IPS-20b (cell line): ENCODE data around the gene GINS1.

Source experiments
- H3K27ac ChIP-seq: one replicate; pipeline ENCODE4 v1.5.1; 2013; ENCODE audit warnings: low read length
- H3K27me3 ChIP-seq: 2 replicates; pipeline ENCODE4 v1.6.1; 2013; ENCODE audit warnings: mild to moderate bottlenecking, low read length, inconsistent platforms; ENCODE audit not compliant: insufficient read depth
- H3K36me3 ChIP-seq: 2 replicates; pipeline ENCODE4 v1.6.1; 2013; ENCODE audit warnings: low read depth, mild to moderate bottlenecking, inconsistent platforms, low read length, moderate library complexity; ENCODE audit not compliant: insufficient read depth
- H3K4me1 ChIP-seq: 2 replicates; pipeline ENCODE4 v1.6.1; 2013; ENCODE audit warnings: mild to moderate bottlenecking, control low read depth, inconsistent platforms, low read length, moderate library complexity; ENCODE audit not compliant: insufficient read depth
- H3K4me3 ChIP-seq: 2 replicates; pipeline ENCODE4 v1.5.1; 2013; ENCODE audit warnings: mild to moderate bottlenecking, low read length, inconsistent platforms
- H3K9ac ChIP-seq: 2 replicates; pipeline ENCODE4 v1.6.1; 2013; ENCODE audit warnings: low read depth, mild to moderate bottlenecking, inconsistent platforms, low read length, moderate library complexity
- H3K9me3 ChIP-seq: 2 replicates; pipeline ENCODE4 v1.6.1; 2013; ENCODE audit warnings: mild to moderate bottlenecking, low read depth, low read length, inconsistent platforms; ENCODE audit not compliant: insufficient read depth

Gene GINS1

DNA sequence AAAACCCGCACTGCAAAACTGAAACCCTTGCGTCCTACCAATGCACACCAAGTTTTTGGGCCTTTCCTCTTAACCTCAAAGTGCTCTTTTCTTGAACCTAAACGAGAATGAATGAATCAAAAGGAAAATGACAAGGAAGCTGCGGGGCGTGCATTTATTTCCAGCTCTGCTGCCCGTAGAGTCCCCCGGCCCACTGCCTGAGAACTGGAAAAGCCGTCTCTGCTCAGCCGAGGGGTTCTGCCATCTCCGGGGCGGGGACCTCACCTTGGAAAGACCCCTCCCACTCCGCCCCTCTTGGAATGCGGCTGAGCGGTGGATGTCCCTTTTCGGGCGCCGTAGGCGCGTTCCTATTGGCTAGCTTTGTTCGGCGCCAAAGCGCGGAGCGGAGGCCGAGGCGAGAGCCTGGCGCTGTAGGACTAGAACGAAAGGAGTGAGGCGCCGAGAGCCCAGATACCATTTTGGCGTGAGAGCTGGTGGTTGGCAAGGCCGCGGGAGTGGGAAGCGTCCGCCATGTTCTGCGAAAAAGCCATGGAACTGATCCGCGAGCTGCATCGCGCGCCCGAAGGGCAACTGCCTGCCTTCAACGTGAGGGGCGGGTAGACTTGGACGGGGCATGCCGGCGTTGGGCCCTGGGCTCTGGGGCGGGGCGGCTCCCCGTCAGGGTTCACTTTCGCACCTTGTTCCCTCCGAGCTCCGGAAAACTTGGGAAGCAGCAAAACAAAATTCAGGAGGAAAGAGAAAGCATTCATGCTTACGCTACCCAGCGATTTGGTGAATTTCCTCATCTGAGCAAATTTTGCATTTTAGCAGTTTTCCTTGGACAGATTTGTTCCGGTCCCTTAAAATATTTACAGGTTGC, at the start of gene GINS1:
GINS1 (plus strand) TSS at position 363 of the 859 bp plus-strand sequence; CDS start at position 511, 148 bp downstream.
- Histone ChIP-seq H3K4me1 (peaks cover 6% of the 10 kb centered on the region; the same call in 1 of the 2 replicates), H3K27me3 (no peaks in the 10 kb centered on the region), H3K9ac (peak within 1 kb of the TSS; percentile 96), H3K9me3 (peaks cover 16% of the 10 kb centered on the region), H3K4me3 (peak within 1 kb of the TSS; percentile 94), H3K36me3 (peaks cover 10% of the 10 kb centered on the region), H3K27ac (peak within 1 kb of the TSS; percentile 98)

DNA sequence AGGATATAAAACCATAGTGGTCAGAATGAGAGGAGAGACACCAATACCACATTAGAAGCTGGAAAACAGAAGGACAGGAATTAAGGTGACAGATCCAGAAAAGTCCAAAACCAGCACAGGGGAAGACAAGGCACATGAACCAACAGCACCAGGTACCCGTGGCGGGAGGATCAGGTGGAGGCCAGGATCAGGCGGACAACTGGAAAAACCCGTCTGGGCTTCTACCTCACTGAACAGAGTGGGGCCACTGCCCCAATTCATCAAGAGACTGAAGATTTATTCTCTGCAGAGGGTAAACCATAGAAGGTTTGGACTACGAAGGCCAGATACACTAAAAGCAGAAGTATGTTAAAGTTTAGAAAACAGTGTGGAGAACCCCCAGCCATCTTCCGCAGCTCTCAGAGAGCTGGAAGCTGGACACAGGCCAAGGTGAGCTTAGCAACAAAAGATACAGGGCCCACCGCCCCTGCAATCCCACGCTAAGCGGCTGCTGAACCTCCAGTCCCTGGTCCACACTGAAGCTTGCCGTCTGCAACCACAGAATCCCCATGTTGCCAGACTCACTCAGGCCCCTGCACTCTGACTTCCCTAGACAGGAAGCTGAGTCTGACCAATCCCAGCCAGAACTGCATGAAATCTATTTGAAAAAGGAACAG, 46.7 kb upstream of the GINS1 start:
- H3K36me3 ChIP-seq = no peaks in the 10 kb centered on the region
- H3K27me3 ChIP-seq = no peaks in the 10 kb centered on the region
- no peaks in the 10 kb centered on the region for H3K9me3 ChIP-seq
- H3K27ac ChIP-seq = no peak overlapping the region
- H3K9ac ChIP-seq = no peak overlapping the region
- H3K4me3 ChIP-seq = no peak overlapping the region
- H3K4me1 ChIP-seq = peaks cover 43% of the 10 kb centered on the region

- no peak overlapping the region for H3K27ac ChIP-seq
- H3K9ac ChIP-seq = no peak overlapping the region
- H3K36me3 ChIP-seq = no peaks in the 10 kb centered on the region
These were observed 46.2 kb upstream of the GINS1 start for GRCh38 chr20:25361287-25361683.

GRCh38 chr20:25364180-25364788, 43.2 kb upstream of the GINS1 start:
- H3K36me3 ChIP-seq = no peaks in the 10 kb centered on the region
- H3K27ac ChIP-seq = no peak overlapping the region
- peaks cover 22% of the 10 kb centered on the region; the same call in 1 of the 2 replicates for H3K4me1 ChIP-seq
- H3K9me3 ChIP-seq = no peaks in the 10 kb centered on the region
- no peak overlapping the region for H3K9ac ChIP-seq
- no peaks in the 10 kb centered on the region for H3K27me3 ChIP-seq
- 0 out of 2 replicates have a peak overlapping the region, but pooled peaks have one; percentile 6 for H3K4me3 ChIP-seq

More at GRCh38 chr20:25361287-25361683, 46.2 kb upstream of the GINS1 start:
- H3K27me3 ChIP-seq = no peaks in the 10 kb centered on the region
- peaks cover 38% of the 10 kb centered on the region; the same call in 1 of the 2 replicates for H3K4me1 ChIP-seq
- no peak overlapping the region for H3K4me3 ChIP-seq
- no peaks in the 10 kb centered on the region for H3K9me3 ChIP-seq

- no peaks in the 10 kb centered on the region for H3K9me3 ChIP-seq
- no peak overlapping the region for H3K27ac ChIP-seq
These were observed 42.4 kb upstream of the GINS1 start for GRCh38 chr20:25364879-25365699.

DNA sequence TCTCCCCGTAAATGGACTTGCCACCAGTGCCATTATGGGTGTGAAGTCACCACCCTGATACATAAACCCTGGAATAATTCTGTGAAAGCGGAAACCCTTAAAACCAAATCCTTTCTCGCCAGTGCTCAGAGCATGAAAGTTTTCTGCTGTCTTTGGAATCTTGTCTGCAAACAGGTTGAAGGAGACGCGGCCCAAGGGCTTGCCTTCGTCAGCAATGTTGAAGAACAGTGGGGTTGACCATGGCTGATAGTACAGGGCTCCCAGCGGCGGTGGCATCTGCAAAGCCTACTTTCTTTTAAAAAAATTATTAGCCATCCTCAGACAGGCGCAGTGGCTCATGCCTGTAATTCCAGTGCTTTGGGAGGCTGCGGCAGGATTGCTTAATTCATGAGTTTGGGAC, 38.9 kb upstream of the GINS1 start:
- H3K4me3 ChIP-seq = no peak overlapping the region
- no peaks in the 10 kb centered on the region for H3K9me3 ChIP-seq
- H3K27ac ChIP-seq = no peak overlapping the region
- no peaks in the 10 kb centered on the region for H3K27me3 ChIP-seq
- no peaks in the 10 kb centered on the region for H3K36me3 ChIP-seq
- peaks cover 15% of the 10 kb centered on the region; the same call in 1 of the 2 replicates for H3K4me1 ChIP-seq
- no peak overlapping the region for H3K9ac ChIP-seq

More at GRCh38 chr20:25364879-25365699, 42.4 kb upstream of the GINS1 start:
- Histone ChIP-seq H3K4me1 (peaks cover 22% of the 10 kb centered on the region; the same call in 1 of the 2 replicates), H3K36me3 (no peaks in the 10 kb centered on the region), H3K4me3 (no peak overlapping the region), H3K9ac (no peak overlapping the region), H3K27me3 (no peaks in the 10 kb centered on the region)

- Histone ChIP-seq H3K27ac (no peak overlapping the region), H3K27me3 (no peaks in the 10 kb centered on the region)
These were observed 38.5 kb upstream of the GINS1 start for GRCh38 chr20:25368976-25369375.

DNA sequence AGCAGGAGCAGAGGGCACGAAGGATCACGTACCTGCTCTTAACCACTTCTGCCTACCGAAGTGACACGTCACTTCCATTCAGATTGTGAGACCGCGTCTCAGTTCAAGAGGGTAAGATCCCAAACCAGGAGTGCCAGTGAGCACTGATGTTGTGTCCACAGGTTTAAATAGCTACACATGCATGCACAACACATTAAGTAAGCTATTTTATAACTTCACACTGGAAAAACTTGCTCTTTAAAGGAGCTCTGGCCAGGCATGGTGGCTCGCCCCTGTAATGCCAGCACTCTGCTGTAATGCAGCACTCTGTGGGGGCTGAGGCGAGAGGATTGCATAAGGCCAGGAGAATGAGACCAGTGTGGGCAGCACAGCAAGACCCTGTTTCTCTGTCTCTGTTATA, 37.9 kb upstream of the GINS1 start:
- H3K27ac ChIP-seq = no peak overlapping the region
- no peak overlapping the region for H3K9ac ChIP-seq
- no peaks in the 10 kb centered on the region for H3K36me3 ChIP-seq
- H3K4me1 ChIP-seq = peaks cover 7% of the 10 kb centered on the region; the same call in 1 of the 2 replicates
- H3K4me3 ChIP-seq = no peak overlapping the region
- no peaks in the 10 kb centered on the region for H3K27me3 ChIP-seq
- no peaks in the 10 kb centered on the region for H3K9me3 ChIP-seq

More at GRCh38 chr20:25368976-25369375, 38.5 kb upstream of the GINS1 start:
- Histone ChIP-seq H3K9me3 (no peaks in the 10 kb centered on the region), H3K4me3 (no peak overlapping the region), H3K36me3 (no peaks in the 10 kb centered on the region), H3K9ac (no peak overlapping the region), H3K4me1 (peaks cover 13% of the 10 kb centered on the region; the same call in 1 of the 2 replicates)

- peaks cover 4% of the 10 kb centered on the region; the same call in 1 of the 2 replicates for H3K4me1 ChIP-seq
- H3K9me3 ChIP-seq = no peaks in the 10 kb centered on the region
- no peak overlapping the region for H3K9ac ChIP-seq
- H3K36me3 ChIP-seq = no peaks in the 10 kb centered on the region
- no peak overlapping the region for H3K27ac ChIP-seq
- H3K27me3 ChIP-seq = no peaks in the 10 kb centered on the region
- H3K4me3 ChIP-seq = no peak overlapping the region
These were observed 37.5 kb upstream of the GINS1 start for GRCh38 chr20:25369971-25370370.

GRCh38 chr20:25372584-25373336, 34.7 kb upstream of the GINS1 start:
- no peak overlapping the region for H3K27ac ChIP-seq
- no peaks in the 10 kb centered on the region for H3K27me3 ChIP-seq
- no peak overlapping the region for H3K4me3 ChIP-seq
- H3K9me3 ChIP-seq = no peaks in the 10 kb centered on the region
- no peaks in the 10 kb centered on the region for H3K36me3 ChIP-seq
- no peaks in the 10 kb centered on the region for H3K4me1 ChIP-seq
- H3K9ac ChIP-seq = no peak overlapping the region
